Fibroblast of villous mesenchyme (primary cell): ENCODE results near the gene PRTN3. TPM values are rescaled to one million over a fixed set of nuclear protein-coding genes. Genes with fewer than 3 reads are reported as not detected.
"Not testable (repeated sequence)": the region's sequence is repeated elsewhere in the genome, so short reads cannot be mapped to it uniquely, and the experiment has no call there.

ENCODE experiments used
- DNase-seq: peaks from one replicate; pipeline ENCODE4 v3.0.0-alpha.2; 2010; ENCODE audit warnings: low read depth
- H3K4me3 ChIP-seq: 2 replicates; pipeline ENCODE4 v1.5.1; 2011; ENCODE audit warnings: low read depth, mild to moderate bottlenecking, low read length
- total RNA-seq: library from RNA; depleted of rRNA; stranded (reverse); fragments of >200 nt; gene quantifications from 2 replicates; pipeline ENCODE4 v1.2.3, GENCODE V29; 2012
- TF ChIP-seq, protein P1 (sequence below): IDR thresholded peaks from 2 replicates; pipeline ENCODE4 v1.5.1; 2012; ENCODE audit warnings: low read depth, mild to moderate bottlenecking, low read length; ENCODE audit not compliant: insufficient read depth

Gene PRTN3
- total RNA-seq, 1 donor, result not detected

GRCh38 chr19:843836-844545 lies 3.2 kb downstream of the PRTN3 start:
- no peak for DNase-seq
- no peak overlapping the region for H3K4me3 ChIP-seq
- TF ChIP-seq, protein P1, sequence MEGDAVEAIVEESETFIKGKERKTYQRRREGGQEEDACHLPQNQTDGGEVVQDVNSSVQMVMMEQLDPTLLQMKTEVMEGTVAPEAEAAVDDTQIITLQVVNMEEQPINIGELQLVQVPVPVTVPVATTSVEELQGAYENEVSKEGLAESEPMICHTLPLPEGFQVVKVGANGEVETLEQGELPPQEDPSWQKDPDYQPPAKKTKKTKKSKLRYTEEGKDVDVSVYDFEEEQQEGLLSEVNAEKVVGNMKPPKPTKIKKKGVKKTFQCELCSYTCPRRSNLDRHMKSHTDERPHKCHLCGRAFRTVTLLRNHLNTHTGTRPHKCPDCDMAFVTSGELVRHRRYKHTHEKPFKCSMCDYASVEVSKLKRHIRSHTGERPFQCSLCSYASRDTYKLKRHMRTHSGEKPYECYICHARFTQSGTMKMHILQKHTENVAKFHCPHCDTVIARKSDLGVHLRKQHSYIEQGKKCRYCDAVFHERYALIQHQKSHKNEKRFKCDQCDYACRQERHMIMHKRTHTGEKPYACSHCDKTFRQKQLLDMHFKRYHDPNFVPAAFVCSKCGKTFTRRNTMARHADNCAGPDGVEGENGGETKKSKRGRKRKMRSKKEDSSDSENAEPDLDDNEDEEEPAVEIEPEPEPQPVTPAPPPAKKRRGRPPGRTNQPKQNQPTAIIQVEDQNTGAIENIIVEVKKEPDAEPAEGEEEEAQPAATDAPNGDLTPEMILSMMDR, result no peak

- no peak overlapping the region for H3K4me3 ChIP-seq
- no peak for DNase-seq
- TF ChIP-seq, protein P1, result no peak
Observed at GRCh38 chr19:844546-844971, 3.8 kb downstream of the PRTN3 start.

DNA sequence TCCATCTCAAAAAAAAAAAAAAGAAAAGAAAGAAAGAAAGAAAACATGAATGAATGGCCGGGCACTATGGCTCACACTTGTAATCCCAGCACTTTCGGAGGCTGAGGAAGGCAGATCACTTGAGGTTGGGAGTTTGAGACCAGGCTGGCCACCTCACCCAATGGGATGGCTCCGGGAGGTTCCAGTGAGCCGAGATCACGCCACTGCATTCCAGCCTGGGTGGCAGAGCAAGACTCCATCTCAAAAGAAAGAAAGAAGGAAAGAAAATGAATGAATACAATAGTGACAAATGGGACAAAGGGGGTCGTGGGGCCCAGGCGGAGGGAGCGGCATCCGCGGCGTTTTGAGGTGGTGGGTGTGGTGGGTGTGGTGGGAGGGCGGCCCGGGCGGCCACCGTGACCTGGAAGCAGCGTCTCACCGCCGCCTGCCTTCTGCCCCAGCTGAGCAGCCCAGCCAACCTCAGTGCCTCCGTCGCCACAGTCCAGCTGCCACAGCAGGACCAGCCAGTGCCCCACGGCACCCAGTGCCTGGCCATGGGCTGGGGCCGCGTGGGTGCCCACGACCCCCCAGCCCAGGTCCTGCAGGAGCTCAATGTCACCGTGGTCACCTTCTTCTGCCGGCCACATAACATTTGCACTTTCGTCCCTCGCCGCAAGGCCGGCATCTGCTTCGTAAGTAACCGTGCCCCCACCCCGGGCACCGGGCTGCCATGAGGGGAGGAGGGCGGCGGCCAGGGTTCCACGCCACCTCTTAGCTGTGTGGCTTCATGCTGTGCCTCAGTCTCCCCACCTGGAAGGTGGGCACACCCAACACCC lies 5.1 kb downstream of the PRTN3 start:
- TF ChIP-seq, protein P1, result no peak
- no peak for DNase-seq
- no peak overlapping the region for H3K4me3 ChIP-seq

DNA sequence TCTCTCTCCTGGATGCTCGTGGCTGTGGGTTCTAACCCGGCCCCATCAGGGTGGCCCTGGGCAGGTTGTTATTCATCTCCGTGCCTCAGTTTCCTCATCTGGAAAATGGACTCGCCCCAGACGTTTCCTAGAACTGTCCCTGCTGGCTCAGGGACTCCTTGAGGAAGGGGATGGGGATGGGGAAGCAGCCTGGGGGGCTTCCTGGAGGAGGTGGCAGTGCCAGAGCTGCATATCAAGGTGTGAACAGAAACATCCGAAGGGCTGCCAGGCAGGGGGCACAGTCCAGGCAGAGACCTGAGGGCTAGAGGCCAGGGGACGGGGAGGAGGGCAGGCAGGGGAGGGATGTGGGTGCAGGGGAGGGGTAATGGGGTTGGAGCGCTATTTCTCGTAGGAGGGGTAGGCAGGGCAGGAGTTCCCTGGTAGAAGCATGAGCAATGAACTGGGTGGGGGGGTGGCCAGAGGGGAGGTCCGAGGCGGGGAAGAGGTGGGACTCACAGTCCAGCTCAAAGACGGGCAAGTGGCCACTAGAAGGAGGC lies 7.7 kb downstream of the PRTN3 start:
- no peak for DNase-seq
- TF ChIP-seq, protein P1, result no peak
- H3K4me3 ChIP-seq, result no peak overlapping the region

- DNase-seq, H3K4me3 ChIP-seq: not testable (repeated sequence)
Observed at GRCh38 chr19:849195-849594, 8.4 kb downstream of the PRTN3 start.

GRCh38 chr19:850221-850978 lies 9.6 kb downstream of the PRTN3 start:
- peak; percentile 97 for DNase-seq

More at GRCh38 chr19:850221-850978, 9.6 kb downstream of the PRTN3 start:
- peak overlapping the region; percentile 36 for H3K4me3 ChIP-seq
- TF ChIP-seq, protein P1, result no peak
